NCI-H82 treated with DMSO at 0.1 percent for 48 hours (cell line): ENCODE measurements around the gene DNAJB12.

Experiments
- DNase-seq: peaks from one replicate; lab custom pipeline; 2025; ENCODE audit not compliant: unreplicated experiment; lab: John Stamatoyannopoulos, UW

DNAJB12 gene

DNA sequence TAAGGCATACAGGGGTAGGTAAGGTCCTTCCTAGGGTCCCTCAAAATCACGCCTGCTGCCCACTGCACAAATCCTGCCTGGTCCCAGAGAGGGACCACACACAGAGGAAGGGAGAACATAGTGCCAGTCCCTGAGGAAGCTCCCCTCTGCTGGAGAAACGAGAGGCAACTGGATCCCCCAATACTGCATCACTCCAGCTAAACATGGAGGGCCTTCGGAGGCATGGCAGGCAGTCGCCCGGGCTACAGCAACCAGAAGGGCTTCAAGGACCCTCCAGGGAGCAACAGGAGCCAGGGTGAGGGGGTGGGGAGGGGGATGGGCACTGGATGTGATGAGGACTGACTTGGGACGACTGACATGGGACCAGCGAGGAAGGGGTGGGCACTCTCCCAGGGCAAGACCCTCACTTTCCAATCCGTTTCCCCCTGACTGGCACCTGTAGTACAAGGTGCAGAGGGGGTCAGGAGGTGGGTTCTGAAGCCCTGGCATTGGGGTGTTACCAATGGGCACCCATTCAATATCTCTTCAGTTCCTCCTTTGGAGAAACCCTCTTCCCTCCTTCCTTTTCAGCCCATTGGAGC lies 59.3 kb downstream of the DNAJB12 start:
- no peak for DNase-seq

GRCh38 chr10:72292223-72292691 lies 62.5 kb downstream of the DNAJB12 start:
- no peak for DNase-seq

GRCh38 chr10:72291019-72291532 lies 63.6 kb downstream of the DNAJB12 start:
- no peak for DNase-seq

- DNase-seq: no peak
These were observed 68.7 kb downstream of the DNAJB12 start for GRCh38 chr10:72285972-72286521.

DNA sequence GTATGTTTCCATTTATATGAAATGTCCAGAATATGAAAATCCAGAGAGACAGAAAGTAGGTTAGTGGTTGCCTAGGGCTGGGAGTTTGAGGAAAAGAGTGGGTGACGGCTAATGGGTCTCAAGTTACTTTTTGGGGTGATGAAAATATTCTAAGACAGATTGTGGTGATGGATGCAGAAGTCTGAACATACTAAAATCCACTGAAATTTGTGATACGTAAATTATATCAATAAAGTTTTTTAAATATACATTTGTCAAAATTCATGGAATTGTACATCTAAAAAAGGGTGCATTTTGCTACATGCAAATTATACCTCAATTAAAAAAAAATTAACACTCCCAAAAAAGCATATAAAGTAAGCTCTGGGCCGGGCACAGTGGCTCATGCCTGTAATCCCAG lies 71.6 kb downstream of the DNAJB12 start:
- DNase-seq: no peak
